Measurements from ENCODE around the gene SNCAIP.

GRCh38 chr5:122471752-122472061 is 159.7 kb downstream of the SNCAIP start:
- TF ChIP-seq POLR2AphosphoS5 (IDR thresholded peaks at IDR 0.05; ENCODE audit: low read depth, low read length) (no peak), TAF1 (IDR thresholded peaks at IDR 0.05; ENCODE audit: borderline replicate concordance, low read depth, low read length) (no peak)

Measured in GM12892 (cell line).